ENCODE results near the gene SEMA5A. TPM values are rescaled to one million over a fixed set of nuclear protein-coding genes. Genes with fewer than 3 reads are reported as not detected.

Gene SEMA5A
- total RNA-seq, 1 donor from 2014 or later: 11.9 TPM

DNA sequence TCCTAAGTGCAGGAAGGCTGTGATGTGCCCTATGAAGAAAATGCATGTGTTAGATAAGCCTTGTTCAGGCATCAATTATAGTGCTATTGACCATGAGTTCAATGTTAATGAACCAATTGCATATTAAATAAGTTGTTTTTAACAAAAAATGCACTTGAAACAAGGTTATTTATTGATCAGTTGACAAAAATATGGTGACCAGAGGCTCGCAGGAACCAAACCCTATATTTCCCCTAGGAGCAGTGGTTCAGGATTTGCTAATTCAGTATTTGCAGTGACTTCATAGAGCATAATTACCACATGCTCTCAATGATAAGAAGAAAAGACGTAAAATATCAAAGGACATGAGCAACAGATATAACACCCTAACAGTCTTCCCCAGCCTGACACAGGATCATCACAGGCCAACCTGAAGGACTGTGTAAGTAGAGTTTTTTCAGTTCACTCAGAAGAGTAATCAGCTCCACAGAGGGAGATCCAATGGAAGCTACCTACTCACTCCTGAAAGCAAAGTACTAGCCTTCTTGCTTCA is 92.3 kb downstream of the SEMA5A start:
- Histone ChIP-seq H3K27me3 (no peaks in the 10 kb centered on the region), H2AFZ (replicated peaks) (no peak overlapping the region), H3K4me2 (no peak overlapping the region), H3K27ac (no peak overlapping the region), H3K4me3 (no peak overlapping the region), H3K36me3 (no peaks in the 10 kb centered on the region), H3K9ac (no peak overlapping the region), H3K79me2 (ENCODE audit: low read depth) (no peaks in the 10 kb centered on the region), H3F3A (ENCODE audit: low read depth) (peaks cover 35% of the 10 kb centered on the region), H3K4me1 (peaks cover 34% of the 10 kb centered on the region), H4K20me1 (ENCODE audit: low read depth) (no peaks in the 10 kb centered on the region), H3K9me3 (ENCODE audit: low read depth) (peaks cover 3% of the 10 kb centered on the region)
- H3K27ac Mint-ChIP-seq: no peak overlapping the region
- no peak overlapping the region for H3K4me3 Mint-ChIP-seq
- peaks cover 29% of the 10 kb centered on the region for H3K4me1 Mint-ChIP-seq
- TF ChIP-seq, protein P1, sequence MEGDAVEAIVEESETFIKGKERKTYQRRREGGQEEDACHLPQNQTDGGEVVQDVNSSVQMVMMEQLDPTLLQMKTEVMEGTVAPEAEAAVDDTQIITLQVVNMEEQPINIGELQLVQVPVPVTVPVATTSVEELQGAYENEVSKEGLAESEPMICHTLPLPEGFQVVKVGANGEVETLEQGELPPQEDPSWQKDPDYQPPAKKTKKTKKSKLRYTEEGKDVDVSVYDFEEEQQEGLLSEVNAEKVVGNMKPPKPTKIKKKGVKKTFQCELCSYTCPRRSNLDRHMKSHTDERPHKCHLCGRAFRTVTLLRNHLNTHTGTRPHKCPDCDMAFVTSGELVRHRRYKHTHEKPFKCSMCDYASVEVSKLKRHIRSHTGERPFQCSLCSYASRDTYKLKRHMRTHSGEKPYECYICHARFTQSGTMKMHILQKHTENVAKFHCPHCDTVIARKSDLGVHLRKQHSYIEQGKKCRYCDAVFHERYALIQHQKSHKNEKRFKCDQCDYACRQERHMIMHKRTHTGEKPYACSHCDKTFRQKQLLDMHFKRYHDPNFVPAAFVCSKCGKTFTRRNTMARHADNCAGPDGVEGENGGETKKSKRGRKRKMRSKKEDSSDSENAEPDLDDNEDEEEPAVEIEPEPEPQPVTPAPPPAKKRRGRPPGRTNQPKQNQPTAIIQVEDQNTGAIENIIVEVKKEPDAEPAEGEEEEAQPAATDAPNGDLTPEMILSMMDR (IDR thresholded peaks at IDR 0.05): no peak
- TF ChIP-seq EZH2phosphoT487 (IDR thresholded peaks at IDR 0.05) (no peak), EZH2 (IDR thresholded peaks at IDR 0.05) (no peak)
- H3K36me3 Mint-ChIP-seq: peaks cover 12% of the 10 kb centered on the region
- no peaks in the 10 kb centered on the region for H3K27me3 Mint-ChIP-seq (ENCODE audit: insufficient read depth, low read depth)
- peaks cover 20% of the 10 kb centered on the region for H3K9me3 Mint-ChIP-seq
- DNase-seq (ENCODE audit: low spot score): no peak

DNA sequence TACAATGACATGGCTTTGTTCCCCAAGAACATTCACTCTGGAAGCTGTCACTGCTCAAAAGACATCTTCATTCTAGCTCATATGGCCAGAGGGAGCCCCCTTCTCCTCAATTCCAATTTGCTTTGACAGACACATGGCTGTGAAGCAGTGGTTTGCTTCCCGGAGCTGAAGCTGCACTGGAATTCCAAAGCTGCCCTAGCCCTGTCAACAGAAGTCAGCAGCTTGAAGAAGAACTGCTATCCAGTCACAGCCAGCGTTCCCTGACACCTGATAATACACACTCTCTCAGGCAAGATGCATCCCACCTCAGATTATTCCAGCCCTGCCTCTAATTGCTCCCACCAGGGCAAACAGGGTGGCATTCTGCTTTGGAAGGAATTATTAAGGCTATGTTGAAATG is 93.7 kb downstream of the SEMA5A start:
- Histone ChIP-seq H3K27ac (no peak overlapping the region), H3K9me3 (ENCODE audit: low read depth) (peaks cover 3% of the 10 kb centered on the region), H3F3A (ENCODE audit: low read depth) (peaks cover 24% of the 10 kb centered on the region), H3K27me3 (no peaks in the 10 kb centered on the region), H3K4me3 (no peak overlapping the region), H3K4me2 (no peak overlapping the region), H3K79me2 (ENCODE audit: low read depth) (no peaks in the 10 kb centered on the region), H3K4me1 (peaks cover 33% of the 10 kb centered on the region), H3K9ac (no peak overlapping the region), H4K20me1 (ENCODE audit: low read depth) (no peaks in the 10 kb centered on the region), H3K36me3 (no peaks in the 10 kb centered on the region), H2AFZ (replicated peaks) (no peak overlapping the region)
- no peak for TF ChIP-seq EZH2phosphoT487 (IDR thresholded peaks at IDR 0.05)
- TF ChIP-seq, protein P1 (IDR thresholded peaks at IDR 0.05): no peak
- TF ChIP-seq EZH2 (IDR thresholded peaks at IDR 0.05): no peak
- Mint-ChIP-seq H3K9me3 (peaks cover 17% of the 10 kb centered on the region), H3K4me3 (no peak overlapping the region), H3K4me1 (peaks cover 28% of the 10 kb centered on the region), H3K27ac (no peak overlapping the region), H3K36me3 (peaks cover 10% of the 10 kb centered on the region), H3K27me3 (ENCODE audit: insufficient read depth, low read depth) (no peaks in the 10 kb centered on the region)
- no peak for DNase-seq (ENCODE audit: low spot score)

DNA sequence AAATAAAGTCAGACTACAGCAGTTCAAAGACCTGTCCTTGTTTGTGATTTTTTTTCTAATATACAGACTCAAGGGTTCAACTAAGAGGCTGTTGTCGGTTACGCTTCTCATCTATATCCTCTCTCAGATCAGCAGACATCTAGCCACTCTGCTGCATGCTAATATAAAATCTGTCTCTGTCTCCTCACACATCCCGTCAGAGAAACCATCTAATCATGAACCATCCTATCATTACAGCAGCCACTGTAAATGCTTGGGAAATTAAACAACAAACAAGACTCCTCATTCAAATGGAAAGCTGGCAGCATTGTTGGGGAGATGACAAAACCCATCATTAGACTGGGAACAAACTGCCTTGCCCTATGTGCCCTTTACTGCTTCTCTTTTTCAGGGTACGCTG is 94.8 kb downstream of the SEMA5A start:
- no peak overlapping the region for H3K27ac ChIP-seq
- no peaks in the 10 kb centered on the region for H3K36me3 ChIP-seq
- H3K4me2 ChIP-seq: no peak overlapping the region
- peaks cover 19% of the 10 kb centered on the region for H3K4me1 Mint-ChIP-seq
- H3F3A ChIP-seq (ENCODE audit: low read depth): peaks cover 13% of the 10 kb centered on the region
- H3K27ac Mint-ChIP-seq: no peak overlapping the region
- no peak overlapping the region for H2AFZ ChIP-seq (replicated peaks)
- H3K9ac ChIP-seq: no peak overlapping the region
- no peaks in the 10 kb centered on the region for H3K27me3 Mint-ChIP-seq (ENCODE audit: insufficient read depth, low read depth)
- no peak for DNase-seq (ENCODE audit: low spot score)
- H3K79me2 ChIP-seq (ENCODE audit: low read depth): no peaks in the 10 kb centered on the region
- H3K36me3 Mint-ChIP-seq: peaks cover 10% of the 10 kb centered on the region
- H3K4me3 ChIP-seq: no peak overlapping the region
- H3K4me1 ChIP-seq: peaks cover 33% of the 10 kb centered on the region
- H4K20me1 ChIP-seq (ENCODE audit: low read depth): no peaks in the 10 kb centered on the region
- H3K4me3 Mint-ChIP-seq: no peak overlapping the region
- peaks cover 3% of the 10 kb centered on the region for H3K9me3 ChIP-seq (ENCODE audit: low read depth)
- TF ChIP-seq EZH2 (IDR thresholded peaks at IDR 0.05) (no peak), EZH2phosphoT487 (IDR thresholded peaks at IDR 0.05) (no peak)
- TF ChIP-seq, protein P1 (IDR thresholded peaks at IDR 0.05): no peak
- H3K27me3 ChIP-seq: no peaks in the 10 kb centered on the region
- H3K9me3 Mint-ChIP-seq: peaks cover 17% of the 10 kb centered on the region
